Keratinocyte (primary cell): Measurements from ENCODE around the gene PSMF1. TPM values are rescaled to one million over a fixed set of nuclear protein-coding genes. Genes with fewer than 3 reads are reported as not detected.

ENCODE experiments used
- DNase-seq: peaks from one replicate; pipeline ENCODE4 v3.0.0-alpha.2; 2011; ENCODE audit warnings: low read depth, missing footprints, low spot score
- FAIRE-seq: peaks from 2 replicates; lab custom pipeline; 2011; peaks lifted over from hg19 to GRCh38; lab: Jason Lieb, UNC
- H2AFZ ChIP-seq: 2 replicates; pipeline ENCODE4 v1.6.0; 2012; ENCODE audit warnings: low read length, control low read depth, inconsistent platforms; ENCODE audit not compliant: control insufficient read depth
- H3K27ac ChIP-seq: 2 replicates; pipeline ENCODE4 v1.5.1; 2011; ENCODE audit warnings: low read length; ENCODE audit not compliant: control insufficient read depth, insufficient read depth
- H3K27me3 ChIP-seq: 3 replicates; pipeline ENCODE4 v1.6.0; 2011; ENCODE audit warnings: low read length; ENCODE audit not compliant: control insufficient read depth, insufficient read depth; ENCODE audit errors: extremely low read depth
- H3K36me3 ChIP-seq, 2 experiments: 2 replicates in 1 of 2; 3 replicates in 1 of 2; pipeline ENCODE4 v1.5.1; 2011; ENCODE audit warnings: low read length in 2 of 2, mild to moderate bottlenecking in 1 of 2; ENCODE audit not compliant: control insufficient read depth in 2 of 2, insufficient read depth in 2 of 2; ENCODE audit errors: extremely low read depth in 1 of 2
- H3K4me1 ChIP-seq: 3 replicates; pipeline ENCODE4 v1.5.1; 2011; ENCODE audit warnings: low read length; ENCODE audit not compliant: control insufficient read depth, insufficient read depth; ENCODE audit errors: extremely low read depth
- H3K4me2 ChIP-seq: 3 replicates; pipeline ENCODE4 v1.6.0; 2011; ENCODE audit warnings: low read depth, low read length; ENCODE audit not compliant: control insufficient read depth, insufficient read depth; ENCODE audit errors: extremely low read depth
- H3K4me3 ChIP-seq, 3 experiments: fragments of 200-600 bp in 1 of 3; sonication (generic) in 1 of 3; 2 replicates in 2 of 3; 3 replicates in 1 of 3; pipeline ENCODE4 v1.5.1; 2011 to 2016; ENCODE audit warnings: low read length in 3 of 3, mild to moderate bottlenecking in 3 of 3, control low read depth in 2 of 3, inconsistent platforms in 1 of 3, low read depth in 1 of 3, mixed read lengths in 1 of 3, mixed run types in 1 of 3, moderate library complexity in 1 of 3; ENCODE audit not compliant: control insufficient read depth in 2 of 3, insufficient read depth in 2 of 3; ENCODE audit errors: extremely low read depth in 1 of 3
- H3K79me2 ChIP-seq: 2 replicates; pipeline ENCODE4 v1.6.0; 2012; ENCODE audit warnings: low read length; ENCODE audit not compliant: control insufficient read depth, insufficient read depth
- H3K9ac ChIP-seq: 3 replicates; pipeline ENCODE4 v1.6.0; 2011; ENCODE audit warnings: low read length; ENCODE audit not compliant: control insufficient read depth, insufficient read depth; ENCODE audit errors: extremely low read depth
- H3K9me1 ChIP-seq: 3 replicates; pipeline ENCODE4 v1.6.0; 2011; ENCODE audit warnings: low read length; ENCODE audit not compliant: control insufficient read depth, insufficient read depth; ENCODE audit errors: extremely low read depth
- H3K9me3 ChIP-seq: 2 replicates; pipeline ENCODE4 v1.5.1; 2012; ENCODE audit warnings: low read depth, low read length; ENCODE audit not compliant: control insufficient read depth
- H4K20me1 ChIP-seq: 3 replicates; pipeline ENCODE4 v1.6.0; 2011; ENCODE audit warnings: low read length; ENCODE audit not compliant: control insufficient read depth, insufficient read depth; ENCODE audit errors: extremely low read depth
- CTCF ChIP-seq, 3 experiments: IDR thresholded peaks in 1 of 3; conservative IDR thresholded peaks in 1 of 3; optimal IDR thresholded peaks in 1 of 3; 2 replicates in 2 of 3; 3 replicates in 1 of 3; pipeline versions ENCODE3 to v1.5.1; 2011; ENCODE audit warnings: low read length in 3 of 3, mild to moderate bottlenecking in 3 of 3, moderate library complexity in 2 of 3, control low read depth in 1 of 3, inconsistent platforms in 1 of 3; ENCODE audit not compliant: insufficient read depth in 2 of 3; ENCODE audit errors: extremely low read depth in 1 of 3
- EZH2 ChIP-seq: IDR thresholded peaks from one replicate; pipeline ENCODE4 v1.6.1; 2012; ENCODE audit warnings: inconsistent platforms, mild to moderate bottlenecking, low read length, moderate library complexity
- dilution Hi-C: fragments of 300-500 bp; cut with MboI; formaldehyde crosslinking; loops from one replicate; pipeline ENCODE4 v1.7.0; 2020; ENCODE audit warnings: low sequenced_read_pairs; ENCODE audit not compliant: extremely low pct_ligation_motif_present
- polyA plus RNA-seq, 5 experiments: library from polyadenylated mRNA; depleted of rRNA in 3 of 5; stranded (reverse) in 3 of 5; stranded (forward) in 1 of 5; unstranded in 1 of 5; fragments of >200 nt; gene quantifications; 1 replicate in 1 of 5; 2 replicates in 3 of 5; 3 replicates in 1 of 5; pipeline versions ENCODE4 v1.2.1 to v1.2.3, GENCODE V29; 2011 to 2012; ENCODE audit warnings: missing spikeins in 2 of 5, low read depth in 1 of 5, low replicate concordance in 1 of 5

The PSMF1 gene
- polyA plus RNA-seq, 1 donor (not counting 4 experiments of a cell fraction or from before 2014, with no cell fraction given): 58.5 TPM

GRCh38 chr20:1094751-1095150, 23.7 kb upstream of the PSMF1 start:
- DNase-seq: no peak
- H3K4me1 ChIP-seq: no peaks in the 10 kb centered on the region
- H3K27me3 ChIP-seq: no peaks in the 10 kb centered on the region
- dilution Hi-C loops: no loop called here
- no peaks in the 10 kb centered on the region for H3K36me3 ChIP-seq
- H4K20me1 ChIP-seq: no peaks in the 10 kb centered on the region
- no peak overlapping the region for H3K27ac ChIP-seq
- no peak overlapping the region for H2AFZ ChIP-seq
- no peak for FAIRE-seq
- no peak overlapping the region for H3K4me2 ChIP-seq
- H3K9me1 ChIP-seq: no peaks in the 10 kb centered on the region
- TF ChIP-seq EZH2 (no peak), CTCF (optimal IDR thresholded peaks at IDR 0.05 in 1 of 3, IDR thresholded peaks at IDR 0.05 in 1 of 3, conservative IDR thresholded peaks at IDR 0.05 in 1 of 3; ENCODE audit: extremely low read depth in 1 of 3, insufficient read depth in 2 of 3, low read length in 3 of 3) (no peak)
- H3K4me3 ChIP-seq: no peak overlapping the region
- no peaks in the 10 kb centered on the region for H3K79me2 ChIP-seq
- H3K9me3 ChIP-seq: no peaks in the 10 kb centered on the region
- no peak overlapping the region for H3K9ac ChIP-seq

- FAIRE-seq (no peak), DNase-seq (no peak)
- dilution Hi-C loops: no loop called here
- Histone ChIP-seq H3K36me3 (no peaks in the 10 kb centered on the region), H3K9me3 (no peaks in the 10 kb centered on the region), H3K4me1 (no peaks in the 10 kb centered on the region), H3K9me1 (no peaks in the 10 kb centered on the region), H3K4me2 (no peak overlapping the region), H3K27me3 (no peaks in the 10 kb centered on the region), H3K4me3 (no peak overlapping the region), H3K9ac (no peak overlapping the region), H3K27ac (no peak overlapping the region), H2AFZ (no peak overlapping the region), H3K79me2 (no peaks in the 10 kb centered on the region), H4K20me1 (no peaks in the 10 kb centered on the region)
- TF ChIP-seq CTCF (optimal IDR thresholded peaks at IDR 0.05 in 1 of 3, IDR thresholded peaks at IDR 0.05 in 1 of 3, conservative IDR thresholded peaks at IDR 0.05 in 1 of 3; ENCODE audit: extremely low read depth in 1 of 3, insufficient read depth in 2 of 3, low read length in 3 of 3) (no peak), EZH2 (no peak)
Observed at GRCh38 chr20:1101533-1101932, 16.9 kb upstream of the PSMF1 start.
